H1 (cell line): Measurements from ENCODE around the gene AFG1L. TPM values are rescaled to one million over a fixed set of nuclear protein-coding genes. Genes with fewer than 3 reads are reported as not detected.

ENCODE experiments used
- BCL11A ChIP-seq, 2 experiments: IDR thresholded peaks; one replicate each; pipeline ENCODE4 v1.6.1; 2011; ENCODE audit warnings: low read depth in 2 of 2, low read length in 2 of 2, mild to moderate bottlenecking in 2 of 2
- BRCA1 ChIP-seq: IDR thresholded peaks from 2 replicates; pipeline ENCODE4 v1.6.1; 2012; ENCODE audit warnings: low read depth, low read length, improper control_type of control experiment
- CBX5 ChIP-seq: fragments of 300-800, 300-1000 bp; sonication (generic); IDR thresholded peaks from 2 replicates; pipeline ENCODE4 v1.7.1; 2016; ENCODE audit warnings: antibody characterized with exemption, low read length, low read depth
- CHD2 ChIP-seq: IDR thresholded peaks from 2 replicates; pipeline ENCODE4 v1.6.1; 2012; ENCODE audit warnings: low read length, improper control_type of control experiment
- CTCF ChIP-seq, 3 experiments: IDR thresholded peaks; 1 replicate in 2 of 3; 2 replicates in 1 of 3; pipeline versions ENCODE4 v1.5.1 to v1.6.1; 2011; ENCODE audit warnings: low read length in 3 of 3, mild to moderate bottlenecking in 3 of 3, inconsistent platforms in 2 of 3, low read depth in 1 of 3, moderate library complexity in 1 of 3; ENCODE audit not compliant: insufficient read depth in 1 of 3; ENCODE audit errors: control extremely low read depth in 1 of 3
- EP300 ChIP-seq, 2 experiments: IDR thresholded peaks; 1 replicate in 1 of 2; 2 replicates in 1 of 2; pipeline ENCODE4 v1.6.1; 2011 to 2012; ENCODE audit warnings: low read depth in 2 of 2, low read length in 2 of 2, mild to moderate bottlenecking in 2 of 2, borderline replicate concordance in 1 of 2, inconsistent platforms in 1 of 2, moderate library complexity in 1 of 2
- KDM4A ChIP-seq: IDR thresholded peaks from one replicate; pipeline ENCODE4 v1.7.1; 2012; ENCODE audit warnings: low read depth, mild to moderate bottlenecking, moderate library complexity, low read length, inconsistent platforms; ENCODE audit not compliant: severe bottlenecking
- MAX ChIP-seq: IDR thresholded peaks from 2 replicates; pipeline ENCODE4 v1.6.1; 2012; ENCODE audit warnings: inconsistent platforms
- NANOG ChIP-seq: IDR thresholded peaks from 2 replicates; pipeline ENCODE4 v1.6.1; 2011; ENCODE audit warnings: low read length, low read depth, mild to moderate bottlenecking, inconsistent platforms; ENCODE audit not compliant: insufficient read depth, poor library complexity, severe bottlenecking
- PHF8 ChIP-seq: fragments of 200-600 bp; sonication (generic); conservative IDR thresholded peaks from 2 replicates; pipeline ENCODE4 v1.7.1; 2012; ENCODE audit warnings: low read depth, mild to moderate bottlenecking, inconsistent platforms, low read length, moderate library complexity
- POLR2A ChIP-seq, 2 experiments: IDR thresholded peaks; 1 replicate in 1 of 2; 2 replicates in 1 of 2; pipeline ENCODE4 v1.6.1; 2011; ENCODE audit warnings: low read depth in 2 of 2, low read length in 2 of 2, mild to moderate bottlenecking in 2 of 2; ENCODE audit errors: control extremely low read depth in 1 of 2
- POU5F1 ChIP-seq: IDR thresholded peaks from 2 replicates; pipeline ENCODE4 v1.6.1; 2011; ENCODE audit warnings: low read depth, mild to moderate bottlenecking, low read length, moderate library complexity
- RBBP5 ChIP-seq: IDR thresholded peaks from 2 replicates; pipeline ENCODE4 v1.7.1; 2012; ENCODE audit warnings: low read depth, mild to moderate bottlenecking, inconsistent platforms, low read length, moderate library complexity, borderline replicate concordance
- SIN3A ChIP-seq, 2 experiments: IDR thresholded peaks in 1 of 2; conservative IDR thresholded peaks in 1 of 2; 2 replicates each; pipeline ENCODE4 v1.6.1; 2011 to 2012; ENCODE audit warnings: low read length in 2 of 2, improper control_type of control experiment in 1 of 2, low read depth in 1 of 2, mild to moderate bottlenecking in 1 of 2
- SIX5 ChIP-seq: IDR thresholded peaks from 2 replicates; pipeline ENCODE4 v1.6.1; 2011; ENCODE audit warnings: mild to moderate bottlenecking, low read depth, low read length
- SP1 ChIP-seq: IDR thresholded peaks from 2 replicates; pipeline ENCODE4 v1.6.1; 2011; ENCODE audit warnings: low read depth, low read length
- SRF ChIP-seq: IDR thresholded peaks from 2 replicates; pipeline ENCODE4 v1.6.1; 2011; ENCODE audit warnings: mild to moderate bottlenecking, low read depth, low read length, moderate library complexity
- TAF7 ChIP-seq: optimal IDR thresholded peaks from 2 replicates; pipeline ENCODE3; 2011; ENCODE audit warnings: low read depth, mild to moderate bottlenecking, inconsistent platforms, low read length, moderate library complexity, borderline replicate concordance
- TBP ChIP-seq: IDR thresholded peaks from 2 replicates; pipeline ENCODE4 v1.6.1; 2011; ENCODE audit warnings: low read depth, low read length, improper control_type of control experiment
- TCF12 ChIP-seq: IDR thresholded peaks from 2 replicates; pipeline ENCODE4 v1.6.1; 2011; ENCODE audit warnings: low read depth, mild to moderate bottlenecking, low read length
- polyA plus RNA-seq, 7 experiments: library from polyadenylated mRNA; depleted of rRNA in 3 of 7; stranded (reverse) in 5 of 7; unstranded in 2 of 7; fragments of >200 nt in 5 of 7; fragments of 200-250 nt in 2 of 7; gene quantifications; 1 replicate in 5 of 7; 2 replicates in 1 of 7; 4 replicates in 1 of 7; pipeline versions ENCODE4 v1.2.1 to v1.2.3, GENCODE V29; 2011 to 2013; ENCODE audit warnings: missing spikeins in 2 of 7, mixed read lengths in 2 of 7
- total RNA-seq: library from RNA; stranded (reverse); fragmentation: NEBNext Ultra II Directional; extraction: Animal tissue kit (Norgen Biotek cat#: 25700); gene quantifications from 2 replicates; pipeline ENCODE4 v1.2.1, GENCODE V29; 2021

AFG1L gene
- total and polyA plus RNA-seq, 2 of the 8 experiments (the other 6 are each of a cell fraction or from before 2014, with no cell fraction given), result 0.98 to 5.7 TPM

GRCh38 chr6:108260809-108261569 is 33.9 kb upstream of the AFG1L start, which contains the start of gene SNX3 (continued):
- TF ChIP-seq SIN3A (conservative IDR thresholded peaks at IDR 0.05 in 1 of 2, IDR thresholded peaks at IDR 0.05 in 1 of 2; ENCODE audit: low read depth in 1 of 2, low read length in 2 of 2) (peak in 1 of 2 experiments; percentile 28; a peak in 1 of 4 replicates), SP1 (no peak), TCF12 (0 out of 2 replicates have a peak, but pooled peaks have one; percentile 40), CTCF (IDR thresholded peaks at IDR 0.05; ENCODE audit: control extremely low read depth in 1 of 3, insufficient read depth in 1 of 3, low read depth in 1 of 3, low read length in 3 of 3) (peak in 2 of 3 experiments; percentile 2 to 27; a peak in 3 of 4 replicates), CHD2 (no peak), RBBP5 (0 out of 2 replicates have a peak, but pooled peaks have one; percentile 81), EP300 (IDR thresholded peaks at IDR 0.05; ENCODE audit: borderline replicate concordance in 1 of 2, low read depth in 2 of 2, low read length in 2 of 2) (peak in 1 of 2 experiments; percentile 25; a peak in 1 of 3 replicates), TBP (peak; percentile 82; the same call in 1 of the 2 replicates), TAF7 (peak; percentile 80), POLR2A (IDR thresholded peaks at IDR 0.05; ENCODE audit: control extremely low read depth in 1 of 2, low read depth in 2 of 2, low read length in 2 of 2) (peak; percentile 33 to 78), BCL11A (IDR thresholded peaks at IDR 0.05; ENCODE audit: low read depth in 2 of 2, low read length in 2 of 2) (no peak), MAX (peak; percentile 53), SIX5 (peak; percentile 47; the same call in 1 of the 2 replicates), KDM4A (peak; percentile 85), SRF (no peak), NANOG (peak; percentile 28), CBX5 (no peak), POU5F1 (no peak), PHF8 (peak; percentile 76), BRCA1 (no peak)
